Calu3 (cell line): ENCODE data around the gene CNTNAP2. TPM values are rescaled to one million over a fixed set of nuclear protein-coding genes. Genes with fewer than 3 reads are reported as not detected.

Experiments
- BruUV-seq: library from RNA; stranded (reverse); fragments of 400-500 nt; replicated peaks from 2 replicates; lab custom pipeline; 2021; lab: Mats Ljungman, UMichigan
- CTCF ChIA-PET: fragments of 300-600 bp; sonication (Branson Sonifier 250); formaldehyde crosslinking; loops from one replicate; lab custom pipeline; 2022; ENCODE audit warnings: antibody characterized with exemption; lab: Charles Lee
- DNase-seq: peaks from one replicate; pipeline ENCODE4 v3.0.0; 2022
- H3K27ac Mint-ChIP-seq: one replicate; pipeline ENCODE4 v1.8.0; 2022; ENCODE audit warnings: mixed read lengths; ENCODE audit not compliant: unreplicated experiment
- H3K27me3 Mint-ChIP-seq: one replicate; pipeline ENCODE4 v1.8.0; 2022; ENCODE audit warnings: mixed read lengths; ENCODE audit not compliant: unreplicated experiment
- H3K36me3 Mint-ChIP-seq: one replicate; pipeline ENCODE4 v1.8.0; 2022; ENCODE audit warnings: mild to moderate bottlenecking, moderate library complexity, mixed read lengths; ENCODE audit not compliant: insufficient read depth, unreplicated experiment
- H3K4me1 Mint-ChIP-seq: one replicate; pipeline ENCODE4 v1.8.0; 2022; ENCODE audit warnings: mild to moderate bottlenecking, low read depth, mixed read lengths; ENCODE audit not compliant: unreplicated experiment
- H3K4me3 Mint-ChIP-seq: one replicate; pipeline ENCODE4 v1.8.0; 2022; ENCODE audit warnings: mild to moderate bottlenecking, low read depth, moderate library complexity, mixed read lengths; ENCODE audit not compliant: unreplicated experiment
- H3K9me3 Mint-ChIP-seq: one replicate; pipeline ENCODE4 v1.8.0; 2022; ENCODE audit warnings: low read depth, mixed read lengths; ENCODE audit not compliant: unreplicated experiment
- CTCF ChIP-seq: fragments of 200-600 bp; IDR thresholded peaks from one replicate; pipeline ENCODE4 v1.8.0; 2022; ENCODE audit warnings: antibody characterized with exemption; ENCODE audit not compliant: unreplicated experiment
- intact Hi-C: fragments of 100-400 bp; cut with micrococcal nuclease; formaldehyde crosslinking; loops from one replicate; pipeline ENCODE4 v1.10.0; 2022; ENCODE audit not compliant: unreplicated experiment
- total RNA-seq: library from RNA; stranded (reverse); gene quantifications from 2 replicates; pipeline ENCODE4 v1.2.3, GENCODE V29; 2022

CNTNAP2 gene
- total RNA-seq, 1 experiment from 2014 or later: 1.1 TPM

GRCh38 chr7:148214101-148214500, 2097.5 kb downstream of the CNTNAP2 start:
- no peaks in the 10 kb centered on the region for H3K4me1 Mint-ChIP-seq
- no peak for DNase-seq
- no peak overlapping the region for H3K27ac Mint-ChIP-seq
- BruUV-seq: no TSS peak
- no peaks in the 10 kb centered on the region for H3K36me3 Mint-ChIP-seq
- CTCF ChIA-PET: interaction anchor here (1.0 kb wide), 1 partner anchor 22 kb away, joined by 3 read pairs; no protein-coding TSS in a partner anchor
- peaks cover 21% of the 10 kb centered on the region for H3K27me3 Mint-ChIP-seq
- no peak overlapping the region for H3K4me3 Mint-ChIP-seq
- intact Hi-C loops: no loop called here
- no peak for TF ChIP-seq CTCF
- H3K9me3 Mint-ChIP-seq: no peaks in the 10 kb centered on the region

- DNase-seq: no peak
- Mint-ChIP-seq H3K4me1 (no peaks in the 10 kb centered on the region), H3K27me3 (no peaks in the 10 kb centered on the region), H3K36me3 (no peaks in the 10 kb centered on the region), H3K4me3 (no peak overlapping the region), H3K9me3 (peaks cover 2% of the 10 kb centered on the region), H3K27ac (no peak overlapping the region)
- CTCF ChIA-PET: no interaction called here
- intact Hi-C loops: no loop called here
- TF ChIP-seq CTCF: no peak
- BruUV-seq: no TSS peak
These were observed 2102.0 kb downstream of the CNTNAP2 start for GRCh38 chr7:148218603-148219002.

GRCh38 chr7:148222721-148223120, 2106.1 kb downstream of the CNTNAP2 start:
- Mint-ChIP-seq H3K27ac (no peak overlapping the region), H3K9me3 (peaks cover 19% of the 10 kb centered on the region), H3K36me3 (peaks cover 4% of the 10 kb centered on the region), H3K4me3 (no peak overlapping the region), H3K4me1 (no peaks in the 10 kb centered on the region), H3K27me3 (no peaks in the 10 kb centered on the region)
- intact Hi-C loops: no loop called here
- no peak for DNase-seq
- CTCF ChIA-PET: no interaction called here
- no TSS peak for BruUV-seq
- TF ChIP-seq CTCF: no peak

DNA sequence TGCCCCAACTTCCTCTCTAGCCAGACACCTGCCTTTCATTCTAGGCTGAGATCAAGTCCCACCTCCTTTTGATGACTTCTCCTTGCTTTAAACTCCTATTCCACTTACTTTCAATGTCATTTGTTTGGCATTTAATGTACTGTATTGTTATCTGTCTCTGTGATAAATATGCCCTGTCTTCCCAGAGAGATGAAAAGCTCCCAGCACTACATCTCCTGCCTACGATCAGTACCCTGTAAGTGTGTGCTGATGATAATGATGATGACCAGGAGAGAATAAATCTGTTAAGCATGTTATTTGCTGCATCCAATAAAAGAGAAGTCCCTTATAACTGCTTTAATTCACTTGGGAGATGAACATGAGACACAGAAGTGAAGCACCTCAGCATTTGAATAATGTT, 2106.6 kb downstream of the CNTNAP2 start:
- H3K4me3 Mint-ChIP-seq: no peak overlapping the region
- H3K36me3 Mint-ChIP-seq: peaks cover 4% of the 10 kb centered on the region
- H3K4me1 Mint-ChIP-seq: no peaks in the 10 kb centered on the region
- no peak for DNase-seq
- no peaks in the 10 kb centered on the region for H3K27me3 Mint-ChIP-seq
- TF ChIP-seq CTCF: no peak
- CTCF ChIA-PET: no interaction called here
- H3K9me3 Mint-ChIP-seq: peaks cover 19% of the 10 kb centered on the region
- intact Hi-C loops: no loop called here
- H3K27ac Mint-ChIP-seq: no peak overlapping the region
- no TSS peak for BruUV-seq
